Natural killer cell (primary cell): ENCODE data around the gene C22orf23. TPM values are rescaled to one million over a fixed set of nuclear protein-coding genes. Genes with fewer than 3 reads are reported as not detected.

Experiments used
- ATAC-seq, 3 donors: fragments of 150-1000 bp in 2 of 3; fragments of 200-7000 bp in 1 of 3; cut with Tn5 transposase; 1 replicate in 1 of 3; 2 replicates in 2 of 3; pipeline ENCODE4 v1.10.0; 2021; ENCODE audit warnings: mild to moderate bottlenecking in 2 of 3, moderate library complexity in 2 of 3
- DNase-seq, 2 donors: peaks; one replicate each; pipeline versions ENCODE4 v3.0.0 to v3.0.0-alpha.2; 2013 to 2021; ENCODE audit warnings: mixed read lengths in 1 of 2
- H3K27ac ChIP-seq: one replicate; pipeline ENCODE4 v1.5.1; 2013; ENCODE audit warnings: mild to moderate bottlenecking, low read length
- H3K27me3 ChIP-seq: one replicate; pipeline ENCODE4 v1.6.1; 2013; ENCODE audit warnings: low read length; ENCODE audit not compliant: control insufficient read depth, insufficient read depth
- H3K36me3 ChIP-seq: one replicate; pipeline ENCODE4 v1.6.1; 2013; ENCODE audit warnings: low read length; ENCODE audit not compliant: control insufficient read depth, insufficient read depth
- H3K4me1 ChIP-seq: one replicate; pipeline ENCODE4 v1.6.1; 2013; ENCODE audit warnings: low read length; ENCODE audit not compliant: control insufficient read depth, insufficient read depth
- H3K4me3 ChIP-seq: one replicate; pipeline ENCODE4 v1.5.1; 2013; ENCODE audit warnings: low read length
- H3K9me3 ChIP-seq: one replicate; pipeline ENCODE4 v1.6.1; 2013; ENCODE audit warnings: low read length; ENCODE audit not compliant: control insufficient read depth, insufficient read depth
- H3K27ac Mint-ChIP-seq, 2 donors: one replicate each; pipeline ENCODE4 v1.8.0; 2022; ENCODE audit warnings: mild to moderate bottlenecking in 2 of 2, mixed read lengths in 2 of 2, moderate library complexity in 1 of 2
- H3K27me3 Mint-ChIP-seq, 2 donors: one replicate each; pipeline ENCODE4 v1.8.0; 2022; ENCODE audit warnings: low read depth in 2 of 2, mixed read lengths in 2 of 2
- H3K36me3 Mint-ChIP-seq: one replicate; pipeline ENCODE4 v1.8.0; 2022; ENCODE audit warnings: mixed read lengths
- H3K4me1 Mint-ChIP-seq, 2 donors: one replicate each; pipeline ENCODE4 v1.8.0; 2022; ENCODE audit warnings: mixed read lengths in 2 of 2
- H3K4me3 Mint-ChIP-seq: one replicate; pipeline ENCODE4 v1.8.0; 2022; ENCODE audit warnings: mild to moderate bottlenecking, moderate library complexity, mixed read lengths
- H3K9me3 Mint-ChIP-seq, 2 donors: one replicate each; pipeline ENCODE4 v1.8.0; 2022; ENCODE audit warnings: mixed read lengths in 2 of 2
- CTCF ChIP-seq: fragments of 200-600 bp; IDR thresholded peaks from one replicate; pipeline ENCODE4 v1.8.0; 2022; ENCODE audit warnings: antibody characterized with exemption
- WGBS: methylation state at CpG from one replicate; pipeline ENCODE4 v1.1.7; 2013; ENCODE audit warnings: missing lambda C conversion rate; ENCODE audit not compliant: insufficient coverage; 5-methylcytosine and 5-hydroxymethylcytosine counted together
- intact Hi-C: fragments of 100-400 bp; cut with micrococcal nuclease; formaldehyde crosslinking; loops from one replicate; pipeline ENCODE4 v1.14.2; 2022
- total RNA-seq, 4 donors: library from RNA; stranded (reverse); fragments of 120-200 nt in 1 of 4; gene quantifications; one replicate each; pipeline versions ENCODE4 v1.2.3 to v1.2.4, GENCODE V29; 2013 to 2022

C22orf23 gene
- total RNA-seq, 3 donors from 2014 or later (not counting 1 experiment from before 2014, with no cell fraction given) = not detected

DNA sequence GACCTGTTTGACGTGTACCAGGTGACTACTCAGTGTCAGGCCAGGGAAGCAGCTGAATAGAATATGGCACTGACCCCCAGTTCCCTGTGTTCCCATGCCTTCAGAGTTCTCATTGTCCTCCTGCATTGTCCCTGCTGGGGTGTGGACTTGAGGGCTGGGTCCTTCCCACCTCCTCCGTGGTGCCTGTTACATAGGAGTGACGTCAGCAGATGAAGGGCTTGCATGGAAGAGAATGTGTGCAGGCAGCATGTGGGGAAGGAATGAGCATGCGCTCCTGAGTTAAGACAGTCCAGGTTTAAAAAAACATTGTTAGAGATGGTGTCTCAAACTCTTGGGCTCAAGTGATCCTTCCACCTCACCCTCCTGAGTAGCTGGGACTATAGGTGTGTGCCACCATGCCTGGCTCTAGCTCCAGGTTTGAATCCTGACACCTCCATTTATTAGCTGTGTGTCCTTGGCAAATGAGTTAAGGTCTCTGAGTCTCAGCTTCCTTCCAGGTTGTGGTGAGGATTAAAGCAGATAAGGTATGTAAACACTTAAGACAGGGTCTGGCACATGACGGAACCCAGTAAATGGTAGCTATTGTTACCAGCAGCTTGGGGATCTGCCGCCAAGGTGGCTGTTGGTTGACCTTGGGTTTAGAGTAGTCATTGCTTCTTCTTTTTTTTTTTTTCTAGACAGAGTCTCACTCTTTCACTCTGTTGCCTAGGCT, 38.5 kb upstream of the C22orf23 start:
- no peak for TF ChIP-seq CTCF
- no peak for ATAC-seq
- Histone ChIP-seq H3K27ac (no peak overlapping the region), H3K4me3 (no peak overlapping the region), H3K36me3 (peaks cover 2% of the 10 kb centered on the region), H3K9me3 (no peaks in the 10 kb centered on the region), H3K27me3 (no peaks in the 10 kb centered on the region), H3K4me1 (peaks cover 48% of the 10 kb centered on the region)
- Mint-ChIP-seq H3K27ac (peak overlapping the region in 1 of 2 donors; percentile 45), H3K36me3 (no peaks in the 10 kb centered on the region), H3K27me3 (no peaks in the 10 kb centered on the region), H3K9me3 (no peaks in the 10 kb centered on the region), H3K4me3 (no peak overlapping the region), H3K4me1 (peaks cover 38 to 46% of the 10 kb centered on the region in 2 donors)
- no peak for DNase-seq
- 91% methylated on average over 6 of the region's 6 CpGs for WGBS
- intact Hi-C loops = no loop called here

GRCh38 chr22:37990862-37991261, 37.5 kb upstream of the C22orf23 start:
- no peaks in the 10 kb centered on the region for H3K9me3 Mint-ChIP-seq
- Histone ChIP-seq H3K4me1 (peaks cover 37% of the 10 kb centered on the region), H3K9me3 (no peaks in the 10 kb centered on the region), H3K27ac (no peak overlapping the region), H3K36me3 (peaks cover 4% of the 10 kb centered on the region), H3K27me3 (no peaks in the 10 kb centered on the region), H3K4me3 (no peak overlapping the region)
- H3K4me3 Mint-ChIP-seq = no peak overlapping the region
- H3K27me3 Mint-ChIP-seq = no peaks in the 10 kb centered on the region
- WGBS = 97% methylated on average over 5 of the region's 7 CpGs
- no peak overlapping the region for H3K27ac Mint-ChIP-seq
- TF ChIP-seq CTCF = no peak
- intact Hi-C loops = no loop called here
- no peak for DNase-seq
- peaks cover 29 to 35% of the 10 kb centered on the region in 2 donors for H3K4me1 Mint-ChIP-seq
- ATAC-seq = no peak
- H3K36me3 Mint-ChIP-seq = no peaks in the 10 kb centered on the region

- Mint-ChIP-seq H3K27ac (no peak overlapping the region), H3K4me1 (peaks cover 23 to 30% of the 10 kb centered on the region in 2 donors), H3K4me3 (no peak overlapping the region), H3K9me3 (no peaks in the 10 kb centered on the region), H3K27me3 (no peaks in the 10 kb centered on the region), H3K36me3 (no peaks in the 10 kb centered on the region)
- DNase-seq (no peak), ATAC-seq (no peak)
- H3K4me1 ChIP-seq = peaks cover 32% of the 10 kb centered on the region
- H3K27me3 ChIP-seq = no peaks in the 10 kb centered on the region
- 93% methylated on average over 5 of the region's 5 CpGs for WGBS
- no peak for TF ChIP-seq CTCF
- H3K27ac ChIP-seq = no peak overlapping the region
- H3K9me3 ChIP-seq = no peaks in the 10 kb centered on the region
- intact Hi-C loops = no loop called here
- no peak overlapping the region for H3K4me3 ChIP-seq
- H3K36me3 ChIP-seq = peaks cover 4% of the 10 kb centered on the region
Observed at GRCh38 chr22:37990301-37990700, 36.9 kb upstream of the C22orf23 start.
